Adipocyte (in vitro differentiated cells): ENCODE measurements around the gene DICER1.
A peak's percentile ranks its signal among the peaks of the same experiment; 100 is the strongest.

ENCODE experiments used
- DNase-seq: peaks from one replicate; pipeline ENCODE4 v3.0.0-alpha.2; 2015; ENCODE audit warnings: low read depth
- H3K27me3 ChIP-seq: replicated peaks from 2 replicates; pipeline ENCODE4 v1.7.0; 2013; ENCODE audit warnings: mild to moderate bottlenecking, low read length, moderate library complexity; ENCODE audit not compliant: control insufficient read depth, insufficient read depth
- H3K36me3 ChIP-seq: 2 replicates; pipeline ENCODE4 v1.7.0; 2013; ENCODE audit warnings: low read length, mild to moderate bottlenecking, moderate library complexity; ENCODE audit not compliant: control insufficient read depth, insufficient read depth, severe bottlenecking
- H3K4me1 ChIP-seq: 2 replicates; pipeline ENCODE4 v1.7.0; 2013; ENCODE audit warnings: mild to moderate bottlenecking, low read length, moderate library complexity; ENCODE audit not compliant: control insufficient read depth, insufficient read depth
- H3K4me3 ChIP-seq: 2 replicates; pipeline ENCODE4 v1.7.0; 2013; ENCODE audit warnings: mild to moderate bottlenecking, low read length, moderate library complexity
- H3K9ac ChIP-seq: 2 replicates; pipeline ENCODE4 v1.7.0; 2013; ENCODE audit warnings: mild to moderate bottlenecking, low read length, moderate library complexity
- H3K9me3 ChIP-seq: 2 replicates; pipeline ENCODE4 v1.7.0; 2013; ENCODE audit warnings: mild to moderate bottlenecking, low read length, moderate library complexity; ENCODE audit not compliant: control insufficient read depth

Gene DICER1

DNA sequence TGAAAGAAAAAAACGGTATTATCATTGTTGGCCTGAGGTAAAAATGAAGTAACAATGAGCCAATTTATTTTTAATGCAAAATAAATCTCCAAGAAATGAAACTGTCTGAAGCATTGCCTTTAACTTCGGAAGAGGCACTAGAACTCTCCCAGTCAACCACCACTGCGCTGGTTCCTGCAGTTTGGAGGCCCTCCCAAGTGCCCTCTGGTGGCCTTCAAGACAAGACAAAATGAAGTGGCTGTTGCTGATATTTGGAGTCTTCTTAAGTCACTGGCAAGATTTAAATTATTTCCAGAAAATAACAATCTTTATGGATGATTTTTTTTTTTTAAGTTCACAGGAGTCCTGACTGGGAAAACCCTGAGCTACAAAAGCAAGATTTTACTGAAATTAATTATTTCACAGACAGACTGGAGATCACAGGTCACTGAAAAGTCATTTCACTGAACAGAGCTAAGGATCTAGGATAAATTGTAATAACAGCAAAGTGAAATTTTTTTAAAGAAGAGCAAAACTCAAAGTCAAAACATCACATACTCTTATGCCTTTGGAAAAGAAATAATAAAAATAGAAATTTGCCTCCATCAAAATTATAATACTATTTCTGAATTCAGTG lies 58.2 kb downstream of the DICER1 start:
- peak; percentile 73 for DNase-seq
- Histone ChIP-seq H3K36me3 (peaks cover 51% of the 10 kb centered on the region), H3K4me3 (no peak overlapping the region)

DNA sequence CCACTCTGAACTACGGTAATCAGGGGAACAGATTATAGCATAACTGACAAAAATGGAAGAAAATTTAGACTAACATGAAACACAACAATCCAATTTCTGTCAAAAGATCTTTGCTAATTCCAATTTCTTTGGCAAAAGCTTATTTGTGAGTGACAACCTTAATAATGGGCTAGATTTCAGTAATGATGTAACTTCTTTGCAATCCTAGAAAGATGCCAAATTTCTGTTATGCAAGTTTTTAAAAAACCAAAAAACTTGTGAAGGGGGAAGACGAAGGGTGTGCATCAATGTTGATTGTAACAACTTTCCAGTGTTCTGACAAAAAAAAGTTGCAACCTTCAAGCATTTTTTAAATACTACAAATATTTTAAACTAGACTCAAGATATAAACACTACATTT lies 59.9 kb downstream of the DICER1 start:
- DNase-seq: peak; percentile 57
- peaks cover 51% of the 10 kb centered on the region for H3K36me3 ChIP-seq

More for the DNA sequence above, 58.2 kb downstream of the DICER1 start:
- no peaks in the 10 kb centered on the region for H3K27me3 ChIP-seq
- H3K4me1 ChIP-seq: peaks cover 49% of the 10 kb centered on the region
- H3K9me3 ChIP-seq: no peaks in the 10 kb centered on the region
- H3K9ac ChIP-seq: no peak overlapping the region

DNA sequence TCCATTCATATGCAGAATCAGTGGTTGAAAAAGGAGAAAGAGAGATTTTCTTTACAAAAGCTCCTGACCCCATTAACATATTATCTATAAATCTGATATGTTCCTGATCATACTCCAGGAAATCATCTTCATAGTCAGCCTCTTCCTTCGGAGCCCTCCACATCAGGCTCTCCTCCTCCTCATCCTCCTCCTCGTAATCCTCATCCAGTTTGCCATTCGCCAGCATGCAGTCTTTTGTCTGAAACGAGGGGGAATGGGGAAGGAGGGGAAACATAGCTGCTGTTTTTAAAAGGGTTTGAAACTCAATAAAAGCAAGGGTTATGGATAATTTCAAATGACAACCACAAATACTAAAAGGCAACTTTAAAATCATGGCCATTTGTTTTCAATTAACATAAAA lies 60.9 kb downstream of the DICER1 start:
- Histone ChIP-seq H3K27me3 (no peaks in the 10 kb centered on the region), H3K4me1 (peaks cover 49% of the 10 kb centered on the region), H3K9me3 (no peaks in the 10 kb centered on the region), H3K9ac (no peak overlapping the region), H3K4me3 (no peak overlapping the region), H3K36me3 (peaks cover 50% of the 10 kb centered on the region)
- no peak for DNase-seq

More for the DNA sequence above, 59.9 kb downstream of the DICER1 start:
- H3K4me3 ChIP-seq: no peak overlapping the region
- peak overlapping the region; percentile 30 for H3K9ac ChIP-seq
- no peaks in the 10 kb centered on the region for H3K27me3 ChIP-seq
- no peaks in the 10 kb centered on the region for H3K9me3 ChIP-seq
- H3K4me1 ChIP-seq: peaks cover 49% of the 10 kb centered on the region

DNA sequence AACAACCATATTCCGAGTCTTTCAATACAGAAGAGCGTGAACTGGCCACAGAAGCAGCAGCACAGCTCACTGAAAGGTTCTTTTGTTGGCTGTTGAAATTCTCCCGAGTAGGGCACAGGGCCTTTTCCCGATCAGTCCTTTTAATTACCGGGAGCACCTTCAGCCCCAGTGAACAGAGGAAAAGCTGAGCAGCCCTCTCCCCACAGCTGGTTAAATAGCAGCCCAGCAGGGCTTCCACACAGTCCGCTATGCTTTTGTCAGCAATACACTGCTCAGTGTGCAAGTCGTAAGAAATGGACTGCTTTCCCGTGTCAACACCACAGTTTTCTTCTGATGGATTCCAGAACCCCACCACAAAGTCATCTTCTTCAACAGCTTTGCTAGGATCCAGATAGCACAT lies 61.3 kb downstream of the DICER1 start:
- Histone ChIP-seq H3K9me3 (no peaks in the 10 kb centered on the region), H3K9ac (no peak overlapping the region), H3K27me3 (no peaks in the 10 kb centered on the region), H3K4me1 (peaks cover 47% of the 10 kb centered on the region), H3K4me3 (no peak overlapping the region), H3K36me3 (peaks cover 52% of the 10 kb centered on the region)
- DNase-seq: no peak

DNA sequence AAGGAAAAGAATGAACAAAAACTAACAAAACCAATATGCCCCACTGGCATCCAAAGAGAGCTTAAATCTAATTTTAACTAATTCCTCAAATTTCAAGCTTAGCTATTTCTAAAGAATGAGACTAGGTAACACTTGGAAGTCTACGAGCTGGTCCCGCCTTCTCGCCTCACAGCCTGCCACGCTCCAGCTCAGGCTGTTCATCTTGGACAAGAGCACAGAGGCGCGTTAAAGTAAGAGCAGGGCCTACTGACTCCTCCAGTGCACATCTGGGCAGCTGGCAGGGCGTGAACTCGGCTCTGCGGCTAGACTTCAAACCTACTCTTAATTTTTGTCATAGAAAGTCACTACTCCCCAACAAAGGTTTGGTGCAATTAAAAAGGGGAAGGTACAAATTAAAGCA lies 64.6 kb downstream of the DICER1 start:
- DNase-seq: no peak
- Histone ChIP-seq H3K9me3 (no peaks in the 10 kb centered on the region), H3K9ac (no peak overlapping the region), H3K4me3 (no peak overlapping the region), H3K4me1 (peaks cover 15% of the 10 kb centered on the region), H3K36me3 (peaks cover 85% of the 10 kb centered on the region), H3K27me3 (no peaks in the 10 kb centered on the region)

DNA sequence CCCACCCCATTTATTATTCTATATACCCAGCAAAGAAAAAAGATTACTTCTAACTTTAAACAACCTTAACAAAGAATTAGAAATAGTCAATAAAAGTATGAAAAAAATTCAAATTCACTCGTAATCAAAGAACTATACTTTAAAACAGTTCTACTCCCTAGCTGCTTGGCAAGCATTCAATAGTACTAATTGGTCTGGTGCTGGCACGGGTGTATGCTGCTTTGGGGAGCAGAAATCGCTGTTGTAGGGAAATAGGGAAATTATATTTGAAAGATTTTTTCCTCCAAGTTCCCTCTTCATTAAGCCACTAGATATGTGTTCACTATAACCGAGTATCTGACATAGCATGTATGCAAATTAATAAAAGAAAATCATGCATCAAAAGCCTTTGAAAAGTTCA lies 65.7 kb downstream of the DICER1 start:
- H3K4me1 ChIP-seq: peaks cover 3% of the 10 kb centered on the region
- DNase-seq: no peak
- H3K4me3 ChIP-seq: no peak overlapping the region
- no peaks in the 10 kb centered on the region for H3K27me3 ChIP-seq
- H3K36me3 ChIP-seq: peaks cover 96% of the 10 kb centered on the region
- no peaks in the 10 kb centered on the region for H3K9me3 ChIP-seq
- no peak overlapping the region for H3K9ac ChIP-seq

DNA sequence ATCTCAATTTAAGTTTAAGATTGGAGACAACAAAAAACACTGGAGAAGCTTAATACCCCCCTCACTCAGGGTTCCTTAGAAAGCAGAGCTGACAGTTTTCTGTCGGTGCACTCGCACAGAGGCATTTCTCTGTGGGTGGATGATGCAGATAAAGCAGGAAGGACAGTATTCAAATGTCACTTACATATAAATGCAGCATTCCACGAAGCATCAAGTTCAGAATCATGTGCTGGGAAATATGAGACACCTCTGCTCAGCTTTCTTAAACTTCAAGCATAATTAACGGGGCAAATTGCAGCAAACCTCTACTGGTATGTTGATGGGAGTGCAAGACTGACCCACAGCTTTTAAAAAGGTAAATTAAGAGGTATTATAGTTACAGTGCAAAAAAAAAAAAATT lies 68.7 kb downstream of the DICER1 start:
- DNase-seq: no peak
- H3K4me3 ChIP-seq: no peak overlapping the region
- no peaks in the 10 kb centered on the region for H3K27me3 ChIP-seq
- peaks cover 86% of the 10 kb centered on the region for H3K36me3 ChIP-seq
- no peak overlapping the region for H3K9ac ChIP-seq
- peaks cover 7% of the 10 kb centered on the region for H3K4me1 ChIP-seq
- no peaks in the 10 kb centered on the region for H3K9me3 ChIP-seq

DNA sequence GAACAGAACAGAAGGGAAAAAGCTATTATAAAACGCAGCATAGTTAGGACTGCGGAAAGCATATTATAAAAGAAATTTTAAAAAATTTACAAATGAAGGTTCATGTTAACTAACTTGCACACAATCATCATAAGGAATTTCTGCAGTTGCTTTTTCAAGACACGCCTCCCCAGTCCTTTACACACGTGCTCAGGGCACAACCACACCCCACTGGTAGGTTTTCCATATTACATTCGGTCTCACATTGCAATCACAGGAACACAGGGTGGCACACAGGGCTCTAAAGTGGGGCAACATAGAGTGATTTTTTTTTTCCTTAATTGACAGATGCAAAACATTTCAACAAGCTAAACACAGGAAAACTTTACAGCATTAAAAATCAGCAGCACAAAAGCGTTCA lies 69.7 kb downstream of the DICER1 start:
- Histone ChIP-seq H3K9ac (no peak overlapping the region), H3K4me1 (peaks cover 7% of the 10 kb centered on the region), H3K9me3 (no peaks in the 10 kb centered on the region), H3K36me3 (peaks cover 76% of the 10 kb centered on the region), H3K4me3 (no peak overlapping the region), H3K27me3 (no peaks in the 10 kb centered on the region)
- DNase-seq: no peak

DNA sequence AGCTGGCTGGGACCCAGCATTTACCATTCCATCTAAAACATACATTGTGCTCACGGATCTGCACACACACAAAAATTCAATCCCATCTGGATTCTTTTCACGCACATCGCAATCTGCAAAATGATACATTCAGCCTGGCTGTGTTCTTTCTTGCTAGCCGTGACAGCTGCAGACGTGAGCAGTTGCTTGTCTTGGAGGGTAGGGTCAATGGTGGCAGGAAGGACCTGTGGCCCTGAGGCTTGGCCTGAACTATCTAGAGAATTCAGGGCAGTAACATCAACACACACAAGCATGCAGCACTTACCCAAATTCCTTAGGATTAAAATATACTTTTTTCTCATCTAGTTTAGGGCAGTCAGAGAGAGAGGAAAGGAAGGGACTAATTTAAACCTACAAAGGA lies 72.0 kb downstream of the DICER1 start:
- Histone ChIP-seq H3K9ac (no peak overlapping the region), H3K9me3 (no peaks in the 10 kb centered on the region), H3K4me1 (peaks cover 7% of the 10 kb centered on the region), H3K4me3 (no peak overlapping the region), H3K27me3 (no peaks in the 10 kb centered on the region), H3K36me3 (peaks cover 56% of the 10 kb centered on the region)
- DNase-seq: peak; percentile 42

DNA sequence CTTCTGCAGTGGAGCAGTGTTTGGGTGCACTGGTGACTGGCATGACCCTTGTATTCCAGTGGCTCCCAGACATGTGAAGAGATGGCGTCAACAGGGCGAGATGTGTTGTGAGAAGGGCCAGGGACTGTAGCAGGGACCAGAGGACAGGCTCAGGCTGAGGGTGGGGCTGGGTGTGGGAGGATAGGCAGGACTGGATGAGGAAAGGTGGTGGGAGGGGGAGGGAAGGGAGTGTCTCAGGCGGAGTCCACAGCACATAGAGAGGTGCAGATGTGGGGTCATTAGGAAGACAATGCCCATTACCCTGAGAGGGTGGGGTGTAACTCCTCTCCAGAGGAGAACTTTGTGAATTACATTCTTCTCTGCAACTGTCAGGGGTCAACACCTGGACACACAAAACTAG lies 78.5 kb downstream of the DICER1 start:
- Histone ChIP-seq H3K9ac (no peak overlapping the region), H3K9me3 (peaks cover 6% of the 10 kb centered on the region), H3K4me1 (no peaks in the 10 kb centered on the region), H3K27me3 (peaks cover 25% of the 10 kb centered on the region), H3K4me3 (no peak overlapping the region), H3K36me3 (no peaks in the 10 kb centered on the region)
- DNase-seq: no peak

DNA sequence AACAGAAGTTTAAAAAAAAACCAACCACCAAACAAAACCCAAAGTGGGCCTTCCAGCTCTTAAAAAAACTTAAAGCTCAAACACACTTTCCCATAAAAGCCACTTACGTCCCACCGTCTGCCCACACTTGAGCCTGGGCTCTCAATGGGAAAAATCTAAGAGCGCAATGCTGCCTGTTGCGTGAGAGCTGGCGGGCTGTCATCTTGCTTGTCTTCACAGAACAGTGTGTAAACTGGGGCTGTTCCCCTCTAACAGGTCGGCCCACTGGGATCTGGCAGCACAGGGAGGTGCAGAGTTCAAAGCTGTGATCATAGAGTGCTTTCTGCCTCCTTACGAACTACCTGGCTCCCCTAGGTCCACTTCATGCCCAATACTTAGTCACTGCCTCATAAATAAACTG lies 80.0 kb downstream of the DICER1 start:
- no peak for DNase-seq
- peaks cover 8% of the 10 kb centered on the region for H3K9me3 ChIP-seq
- H3K27me3 ChIP-seq: peaks cover 27% of the 10 kb centered on the region
- H3K36me3 ChIP-seq: no peaks in the 10 kb centered on the region
- H3K4me1 ChIP-seq: no peaks in the 10 kb centered on the region
- no peak overlapping the region for H3K9ac ChIP-seq
- no peak overlapping the region for H3K4me3 ChIP-seq

DNA sequence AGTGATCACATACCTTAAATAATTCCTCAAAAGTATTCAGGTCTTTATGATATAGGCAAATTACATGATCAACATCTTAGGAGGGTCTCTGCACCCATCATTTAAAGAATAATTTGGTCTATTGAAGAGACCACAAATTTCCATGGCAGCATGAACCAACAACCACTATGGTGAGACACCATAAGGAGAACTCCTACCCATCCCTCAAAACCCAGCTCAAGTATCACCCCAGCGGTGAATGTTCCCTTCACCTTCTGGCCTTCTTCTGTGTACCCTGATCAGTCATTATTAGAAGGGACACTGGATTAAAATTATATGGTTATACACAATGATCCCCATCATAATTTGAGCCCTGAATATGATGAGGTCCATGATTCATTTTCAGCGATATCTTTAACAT lies 81.5 kb downstream of the DICER1 start:
- Histone ChIP-seq H3K9ac (no peak overlapping the region), H3K36me3 (no peaks in the 10 kb centered on the region), H3K9me3 (peaks cover 8% of the 10 kb centered on the region), H3K4me3 (no peak overlapping the region), H3K27me3 (peaks cover 28% of the 10 kb centered on the region), H3K4me1 (no peaks in the 10 kb centered on the region)
- no peak for DNase-seq
